Measurements from ENCODE around the gene PROCR.
"Not testable (repeated sequence)": the region's sequence is repeated elsewhere in the genome, so short reads cannot be mapped to it uniquely, and the experiment has no call there.

Gene PROCR

GRCh38 chr20:35192118-35192872, 20.4 kb downstream of the PROCR start:
- no peak for DNase-seq (ENCODE audit: low spot score)
- FAIRE-seq, result no peak

GRCh38 chr20:35193031-35193791, 21.3 kb downstream of the PROCR start:
- DNase-seq (ENCODE audit: low spot score); FAIRE-seq: not testable (repeated sequence)

- FAIRE-seq, result no peak
Measured at GRCh38 chr20:35196313-35196712, 24.4 kb downstream of the PROCR start.

GRCh38 chr20:35199740-35200139, 27.9 kb downstream of the PROCR start:
- DNase-seq (ENCODE audit: low spot score) (peak; percentile 56), FAIRE-seq (peak; percentile 75)

More at GRCh38 chr20:35196313-35196712, 24.4 kb downstream of the PROCR start:
- no peak for DNase-seq (ENCODE audit: low spot score)

GRCh38 chr20:35200267-35200666, 28.4 kb downstream of the PROCR start:
- DNase-seq (ENCODE audit: low spot score), result peak; percentile 33

GRCh38 chr20:35201467-35201866, 29.6 kb downstream of the PROCR start:
- FAIRE-seq, result peak; percentile 45
- not testable (repeated sequence) for DNase-seq (ENCODE audit: low spot score)

More at GRCh38 chr20:35200267-35200666, 28.4 kb downstream of the PROCR start:
- FAIRE-seq, result peak; percentile 80

- FAIRE-seq (no peak), DNase-seq (ENCODE audit: low spot score) (no peak)
Measured at GRCh38 chr20:35206802-35207201, 34.9 kb downstream of the PROCR start.

GRCh38 chr20:35207950-35208611, 36.2 kb downstream of the PROCR start:
- DNase-seq (ENCODE audit: low spot score) (peak; percentile 78), FAIRE-seq (peak; percentile 75)

GRCh38 chr20:35215066-35215956, 43.4 kb downstream of the PROCR start:
- DNase-seq (ENCODE audit: low spot score) (peak; percentile 99), FAIRE-seq (peak; percentile 99)

GRCh38 chr20:35216541-35216940, 44.7 kb downstream of the PROCR start:
- DNase-seq (ENCODE audit: low spot score) (peak; percentile 78), FAIRE-seq (peak; percentile 89)

- DNase-seq (ENCODE audit: low spot score) (no peak), FAIRE-seq (no peak)
Measured at GRCh38 chr20:35223941-35224340, 52.1 kb downstream of the PROCR start.

- FAIRE-seq (no peak), DNase-seq (ENCODE audit: low spot score) (no peak)
Measured at GRCh38 chr20:35224536-35224935, 52.7 kb downstream of the PROCR start.

- FAIRE-seq (no peak), DNase-seq (ENCODE audit: low spot score) (no peak)
Measured at GRCh38 chr20:35225319-35226125, 53.6 kb downstream of the PROCR start.

- no peak for FAIRE-seq
- no peak for DNase-seq (ENCODE audit: low spot score)
Measured at GRCh38 chr20:35226126-35226883, 54.4 kb downstream of the PROCR start, which contains the start of gene MMP24. Gene MMP24 (plus strand): TSS chr20:35226690. CDS start chr20:35226739, 49 bp downstream.

All from RCC 7860 (cell line).